ENCODE measurements around the gene KSR1.

Gene KSR1

GRCh38 chr17:27521281-27522027 lies 65.2 kb downstream of the KSR1 start:
- Histone ChIP-seq H3K4me3 (ENCODE audit: low read length) (no peak overlapping the region), H3K9ac (ENCODE audit: low read length) (no peak overlapping the region), H3K4me2 (ENCODE audit: low read length) (no peak overlapping the region), H3K27me3 (ENCODE audit: low read depth, low read length) (peaks cover 49% of the 10 kb centered on the region), H3K36me3 (replicated peaks; ENCODE audit: low read depth, low read length) (no peaks in the 10 kb centered on the region), H2AFZ (ENCODE audit: low read depth, low read length) (no peak overlapping the region), H4K20me1 (ENCODE audit: insufficient read depth, low read length) (no peaks in the 10 kb centered on the region), H3K9me3 (ENCODE audit: insufficient read depth, low read length) (no peaks in the 10 kb centered on the region), H3K27ac (ENCODE audit: low read length) (no peak overlapping the region), H3K79me2 (ENCODE audit: low read length) (no peaks in the 10 kb centered on the region), H3K4me1 (ENCODE audit: low read length) (peaks cover 3% of the 10 kb centered on the region)
- TF ChIP-seq EZH2phosphoT487 (IDR thresholded peaks at IDR 0.05; ENCODE audit: low read depth): no peak
- TF ChIP-seq CTCF (IDR thresholded peaks at IDR 0.05; ENCODE audit: low read depth, low read length): no peak

- TF ChIP-seq EZH2phosphoT487 (IDR thresholded peaks at IDR 0.05; ENCODE audit: low read depth): no peak
- TF ChIP-seq CTCF (IDR thresholded peaks at IDR 0.05; ENCODE audit: low read depth, low read length): no peak
Observed at GRCh38 chr17:27522028-27522635, 65.9 kb downstream of the KSR1 start.

GRCh38 chr17:27523712-27524111 lies 67.5 kb downstream of the KSR1 start:
- TF ChIP-seq EZH2phosphoT487 (IDR thresholded peaks at IDR 0.05; ENCODE audit: low read depth): no peak
- Histone ChIP-seq H4K20me1 (ENCODE audit: insufficient read depth, low read length) (no peaks in the 10 kb centered on the region), H3K36me3 (replicated peaks; ENCODE audit: low read depth, low read length) (no peaks in the 10 kb centered on the region), H3K79me2 (ENCODE audit: low read length) (no peaks in the 10 kb centered on the region), H3K4me2 (ENCODE audit: low read length) (no peak overlapping the region), H3K27ac (ENCODE audit: low read length) (no peak overlapping the region), H3K27me3 (ENCODE audit: low read depth, low read length) (peaks cover 54% of the 10 kb centered on the region), H3K9me3 (ENCODE audit: insufficient read depth, low read length) (no peaks in the 10 kb centered on the region), H3K4me1 (ENCODE audit: low read length) (peaks cover 9% of the 10 kb centered on the region), H3K4me3 (ENCODE audit: low read length) (no peak overlapping the region), H2AFZ (ENCODE audit: low read depth, low read length) (no peak overlapping the region), H3K9ac (ENCODE audit: low read length) (no peak overlapping the region)

More at GRCh38 chr17:27522028-27522635, 65.9 kb downstream of the KSR1 start:
- Histone ChIP-seq H3K27me3 (ENCODE audit: low read depth, low read length) (peaks cover 53% of the 10 kb centered on the region), H3K4me1 (ENCODE audit: low read length) (peaks cover 9% of the 10 kb centered on the region), H4K20me1 (ENCODE audit: insufficient read depth, low read length) (no peaks in the 10 kb centered on the region), H3K27ac (ENCODE audit: low read length) (no peak overlapping the region), H3K4me2 (ENCODE audit: low read length) (no peak overlapping the region), H3K79me2 (ENCODE audit: low read length) (no peaks in the 10 kb centered on the region), H3K9ac (ENCODE audit: low read length) (no peak overlapping the region), H3K36me3 (replicated peaks; ENCODE audit: low read depth, low read length) (no peaks in the 10 kb centered on the region), H3K9me3 (ENCODE audit: insufficient read depth, low read length) (no peaks in the 10 kb centered on the region), H2AFZ (ENCODE audit: low read depth, low read length) (no peak overlapping the region), H3K4me3 (ENCODE audit: low read length) (no peak overlapping the region)

- Histone ChIP-seq H4K20me1 (ENCODE audit: insufficient read depth, low read length) (no peaks in the 10 kb centered on the region), H2AFZ (ENCODE audit: low read depth, low read length) (no peak overlapping the region), H3K27me3 (ENCODE audit: low read depth, low read length) (peaks cover 60% of the 10 kb centered on the region), H3K9me3 (ENCODE audit: insufficient read depth, low read length) (no peaks in the 10 kb centered on the region), H3K9ac (ENCODE audit: low read length) (no peak overlapping the region), H3K27ac (ENCODE audit: low read length) (no peak overlapping the region), H3K4me3 (ENCODE audit: low read length) (no peak overlapping the region), H3K36me3 (replicated peaks; ENCODE audit: low read depth, low read length) (no peaks in the 10 kb centered on the region), H3K79me2 (ENCODE audit: low read length) (no peaks in the 10 kb centered on the region), H3K4me2 (ENCODE audit: low read length) (no peak overlapping the region), H3K4me1 (ENCODE audit: low read length) (peaks cover 9% of the 10 kb centered on the region)
- TF ChIP-seq CTCF (IDR thresholded peaks at IDR 0.05; ENCODE audit: low read depth, low read length) (no peak), EZH2phosphoT487 (IDR thresholded peaks at IDR 0.05; ENCODE audit: low read depth) (no peak)
Observed at GRCh38 chr17:27524594-27524993, 68.3 kb downstream of the KSR1 start.

All from OCI-LY3 (cell line).